K562 (cell line): ENCODE results near the gene SAPCD1. TPM values are rescaled to one million over a fixed set of nuclear protein-coding genes. Genes with fewer than 3 reads are reported as not detected.

Experiments
- BRD4 ChIP-seq: fragments of 200-600 bp; sonication (generic); IDR thresholded peaks from 2 replicates; pipeline ENCODE4 v1.6.1; 2017; ENCODE audit warnings: inconsistent platforms
- C11orf30 ChIP-seq: fragments of 450-650 bp; IDR thresholded peaks from 2 replicates; pipeline ENCODE4 v1.6.1; 2016; ENCODE audit warnings: low read depth, mild to moderate bottlenecking
- CCNT2 ChIP-seq: IDR thresholded peaks from 2 replicates; pipeline ENCODE4 v1.6.1; 2011; ENCODE audit warnings: borderline replicate concordance, low read depth, mild to moderate bottlenecking, moderate library complexity, mixed read lengths, low read length; ENCODE audit not compliant: insufficient read length; ENCODE audit errors: extremely low read depth
- CHAMP1 ChIP-seq: fragments of 450-650 bp; IDR thresholded peaks from 2 replicates; pipeline ENCODE4 v1.6.1; 2016; ENCODE audit warnings: mild to moderate bottlenecking
- ETV5 ChIP-seq: sonication (generic); formaldehyde crosslinking; IDR thresholded peaks from 2 replicates; pipeline ENCODE4 v1.4.0; 2020; ENCODE audit warnings: low read depth, mild to moderate bottlenecking, missing genetic modification reagents
- GATAD2B ChIP-seq: fragments of 450-650 bp; IDR thresholded peaks from 2 replicates; pipeline ENCODE4 v1.6.1; 2017; ENCODE audit warnings: mild to moderate bottlenecking, borderline replicate concordance
- KAT7 ChIP-seq: sonication (generic); formaldehyde crosslinking; IDR thresholded peaks from 2 replicates; pipeline ENCODE4 v1.8.0; 2022; ENCODE audit warnings: missing genetic modification reagents, mild to moderate bottlenecking, borderline replicate concordance
- KDM5B ChIP-seq: fragments of 200-600 bp; sonication (generic); IDR thresholded peaks from 2 replicates; pipeline ENCODE4 v1.6.1; 2012; ENCODE audit warnings: low read depth, mild to moderate bottlenecking, moderate library complexity, low read length, control low read depth, inconsistent platforms; ENCODE audit not compliant: insufficient replicate concordance
- MCM5 ChIP-seq: fragments of 450-650 bp; IDR thresholded peaks from 2 replicates; pipeline ENCODE4 v1.6.1; 2016; ENCODE audit warnings: low read depth
- RAD21 ChIP-seq, 2 experiments: fragments of 250-450 bp in 1 of 2; fragments of 450-650 bp in 1 of 2; sonication (Bioruptor Pico) in 1 of 2; formaldehyde crosslinking in 1 of 2; IDR thresholded peaks in 1 of 2; conservative IDR thresholded peaks in 1 of 2; 2 replicates each; pipeline versions ENCODE4 v1.4.0 to v1.8.0; 2020 to 2022; ENCODE audit warnings: mild to moderate bottlenecking in 2 of 2, moderate library complexity in 1 of 2
- REST ChIP-seq, 2 experiments: fragments of 450-650 bp; formaldehyde crosslinking in 1 of 2; IDR thresholded peaks; 2 replicates each; pipeline versions ENCODE4 v1.4.0 to v1.6.1; 2014 to 2020; ENCODE audit warnings: mild to moderate bottlenecking in 2 of 2, borderline replicate concordance in 1 of 2, low read depth in 1 of 2
- STAG1 ChIP-seq: sonication (generic); formaldehyde crosslinking; IDR thresholded peaks from 2 replicates; pipeline ENCODE4 v1.5.0; 2020; ENCODE audit warnings: missing genetic modification reagents, borderline replicate concordance
- WHSC1 ChIP-seq: IDR thresholded peaks from one replicate; pipeline ENCODE4 v1.6.1; 2012; ENCODE audit warnings: low read length, control low read depth, inconsistent platforms
- ZNF140 ChIP-seq: fragments of 250-450 bp; sonication (Bioruptor Pico); IDR thresholded peaks from 2 replicates; pipeline ENCODE4 v1.8.0; 2021; ENCODE audit warnings: moderate library complexity, mild to moderate bottlenecking, inconsistent platforms
- ZNF449 ChIP-seq: fragments of 250-450 bp; sonication (Bioruptor Pico); IDR thresholded peaks from 2 replicates; pipeline ENCODE4 v1.8.0; 2022; ENCODE audit warnings: moderate library complexity, mild to moderate bottlenecking, inconsistent platforms
- polyA plus RNA-seq, 8 experiments: library from polyadenylated mRNA; depleted of rRNA in 4 of 8; stranded (reverse) in 5 of 8; unstranded in 3 of 8; fragments of >200 nt; fragmentation: Nextera tagmentation in 2 of 8; fragmentation: Illumina TruSeq in 1 of 8; extraction: Ambion mirVana in 2 of 8; extraction: Trizol in 1 of 8; gene quantifications; 2 replicates each; pipeline versions ENCODE4 v1.2.1 to v1.2.3, GENCODE V29; 2011 to 2014; ENCODE audit warnings: inconsistent platforms in 1 of 8, missing spikeins in 1 of 8
- total RNA-seq, 7 experiments: library from RNA; depleted of rRNA in 6 of 7; stranded (reverse); fragments of >200 nt in 6 of 7; fragmentation: Illumina TruSeq in 2 of 7; extraction: Trizol in 2 of 7; gene quantifications; 2 replicates each; pipeline versions ENCODE4 v1.2.1 to v1.2.3, GENCODE V29; 2011 to 2021; ENCODE audit warnings: low replicate concordance in 1 of 7

SAPCD1 gene
- total and polyA plus RNA-seq, 9 of the 15 experiments (the other 6 are each of a cell fraction or from before 2014, with no cell fraction given) = 2.6 to 30.2 (median 7.4) TPM

GRCh38 chr6:31794294-31794865 is 31.9 kb downstream of the SAPCD1 start (continued):
- TF ChIP-seq REST (IDR thresholded peaks at IDR 0.05; ENCODE audit: borderline replicate concordance) (peak; percentile 14; the same call in 1 of the 2 replicates), REST (CRISPR knock-in tag; IDR thresholded peaks at IDR 0.05; ENCODE audit: low read depth) (no peak), ETV5 (no peak; the same call in 1 of the 2 replicates), GATAD2B (no peak), C11orf30 (no peak), RAD21 (CRISPR knock-in tag; conservative IDR thresholded peaks at IDR 0.05 in 1 of 2, IDR thresholded peaks at IDR 0.05 in 1 of 2) (no peak; a peak in 1 of 4 replicates), KAT7 (CRISPR knock-in tag) (no peak), ZNF140 (CRISPR knock-in tag) (no peak), CCNT2 (no peak), CHAMP1 (no peak), STAG1 (CRISPR knock-in tag) (no peak), ZNF449 (CRISPR knock-in tag) (no peak), BRD4 (no peak), KDM5B (no peak), WHSC1 (no peak), MCM5 (no peak)
